Smooth muscle cell of trachea (primary cell): ENCODE measurements around the gene SOAT1. TPM values are rescaled to one million over a fixed set of nuclear protein-coding genes. Genes with fewer than 3 reads are reported as not detected.

ENCODE experiments used
- total RNA-seq: library from RNA; depleted of rRNA; stranded (reverse); fragments of >200 nt; gene quantifications from 2 replicates; pipeline ENCODE4 v1.2.1, GENCODE V29; 2014

The SOAT1 gene
- total RNA-seq = 47.0 and 47.8 TPM in 2 replicates

DNA sequence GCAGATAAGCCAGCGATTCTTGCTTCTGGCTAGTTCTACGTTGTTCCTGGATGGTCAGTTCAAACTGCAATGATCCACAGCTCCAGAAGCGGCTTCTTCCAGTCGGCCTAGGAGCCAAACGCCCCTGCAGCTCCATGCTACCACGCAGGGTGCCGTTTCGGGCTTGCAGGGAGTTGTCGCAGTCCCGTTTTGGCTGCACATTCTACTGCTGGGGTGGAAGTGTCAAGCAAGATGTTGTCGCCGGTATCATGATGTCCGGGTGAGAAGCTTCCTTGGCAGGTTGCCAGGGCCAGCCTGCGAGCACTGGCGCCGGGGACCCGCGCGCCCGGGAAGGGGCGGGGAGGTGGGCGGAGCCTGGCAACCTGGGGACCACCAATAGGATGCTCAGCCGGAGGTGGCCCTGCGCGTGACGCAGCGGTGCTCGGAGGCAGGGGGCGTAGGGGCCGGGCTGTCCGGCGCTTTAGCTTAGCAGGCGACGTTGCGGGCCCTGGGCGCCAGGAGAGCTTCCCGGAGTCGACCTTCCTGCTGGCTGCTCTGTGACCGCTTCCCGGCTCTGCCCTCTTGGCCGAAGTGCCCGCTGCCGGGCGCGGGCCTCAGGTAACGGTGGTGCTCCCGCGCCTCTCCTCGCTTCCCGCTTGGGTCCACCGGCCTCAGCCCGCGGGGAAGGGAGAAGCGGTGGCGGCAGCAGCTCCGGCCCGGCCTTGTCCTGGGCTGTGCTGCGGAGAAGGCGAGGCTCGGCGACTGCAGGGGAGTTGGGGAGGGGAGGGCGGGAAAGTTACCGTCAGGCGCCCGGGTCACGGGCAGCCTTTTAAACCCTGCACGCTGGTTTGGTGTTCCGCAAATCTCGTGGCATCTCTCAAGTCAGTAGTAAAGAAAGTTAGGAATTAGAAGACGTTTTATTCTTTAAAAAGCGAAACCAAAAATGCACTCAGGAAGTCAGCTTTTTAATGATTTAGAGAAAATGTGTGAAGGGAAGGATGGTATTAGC lies at the start of gene SOAT1:
Gene SOAT1 (plus strand): TSS at position 458 of the 988 bp plus-strand sequence. CDS start 8,888 bp downstream, outside the sequence.

DNA sequence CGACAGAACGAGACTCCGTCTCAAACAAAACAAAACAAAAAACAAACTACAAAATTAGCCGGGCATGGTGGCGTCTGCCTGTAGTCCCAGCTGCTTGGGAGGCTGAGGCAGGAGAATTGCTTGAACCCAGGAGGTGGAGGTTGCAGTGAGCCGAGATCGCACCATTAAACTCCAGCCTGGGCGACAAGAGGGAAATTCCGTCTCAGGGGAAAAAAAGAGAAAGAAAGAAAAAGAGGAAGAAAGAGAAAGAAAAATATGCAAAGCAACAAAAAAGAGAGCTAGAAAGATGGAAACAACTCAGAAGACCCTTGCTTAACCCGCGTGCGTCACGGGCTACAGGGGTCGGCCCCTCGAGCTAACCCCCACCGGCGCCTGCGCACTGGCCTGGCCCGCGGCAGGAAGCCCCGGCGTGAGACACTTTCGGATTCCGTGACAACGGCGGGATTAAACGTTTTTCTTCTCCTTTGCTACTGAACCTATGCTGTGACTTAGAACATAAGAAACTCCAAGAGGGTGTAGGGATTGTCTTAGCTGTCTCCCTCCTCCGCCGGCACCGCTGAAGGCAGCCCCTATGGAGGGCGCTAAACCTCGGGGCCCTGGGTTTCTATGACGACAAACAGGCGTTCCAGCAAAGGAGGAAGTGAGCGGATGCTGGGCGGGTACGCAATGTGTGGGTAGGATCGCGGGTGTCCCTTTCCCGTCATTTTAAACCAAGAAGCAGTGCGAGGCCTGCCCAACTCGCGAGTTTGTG lies 71.9 kb downstream of the SOAT1 start, which contains the start of gene AXDND1:
Gene AXDND1 (plus strand): TSS at position 630 of the 751 bp plus-strand sequence. CDS start 539 bp downstream, outside the sequence.

Other genes starting within 250 kb of the SOAT1 start
- gene TOR3A, start 211.7 kb upstream of the SOAT1 start, total RNA-seq = 50.9 and 70.6 TPM in 2 replicates
- 37.7 and 45.8 TPM in 2 replicates for gene ABL2, start 64.1 kb upstream of the SOAT1 start, total RNA-seq
- gene AXDND1, start 72.2 kb downstream of the SOAT1 start, total RNA-seq = 0.17 and 0.29 TPM in 2 replicates